Neuronal stem cell (in vitro differentiated cells): ENCODE data around the gene DEPP1.

Source experiments
- DNase-seq: peaks from one replicate; pipeline ENCODE4 v3.0.0-alpha.2; 2013; ENCODE audit warnings: low spot score
- H2AFZ ChIP-seq: one replicate; pipeline ENCODE4 v1.6.1; 2013; ENCODE audit warnings: mild to moderate bottlenecking, low read length, inconsistent platforms
- H2AK5ac ChIP-seq: 2 replicates; pipeline ENCODE4 v1.6.1; 2013; ENCODE audit warnings: low read depth, mild to moderate bottlenecking, inconsistent platforms, low read length, moderate library complexity, mixed read lengths
- H2BK120ac ChIP-seq: 2 replicates; pipeline ENCODE4 v1.6.1; 2013; ENCODE audit warnings: low read depth, mild to moderate bottlenecking, inconsistent platforms, low read length, moderate library complexity, mixed read lengths
- H2BK12ac ChIP-seq: one replicate; pipeline ENCODE4 v1.6.1; 2013; ENCODE audit warnings: low read length, inconsistent platforms
- H2BK15ac ChIP-seq: 2 replicates; pipeline ENCODE4 v1.6.1; 2013; ENCODE audit warnings: mild to moderate bottlenecking, low read length, inconsistent platforms, mixed read lengths
- H2BK5ac ChIP-seq: one replicate; pipeline ENCODE4 v1.6.1; 2013; ENCODE audit warnings: inconsistent platforms, mild to moderate bottlenecking, low read length, moderate library complexity
- H3K14ac ChIP-seq: one replicate; pipeline ENCODE4 v1.6.1; 2013; ENCODE audit warnings: low read length, inconsistent platforms
- H3K18ac ChIP-seq: 2 replicates; pipeline ENCODE4 v1.6.1; 2013; ENCODE audit warnings: low read length, inconsistent platforms
- H3K23ac ChIP-seq: 2 replicates; pipeline ENCODE4 v1.6.1; 2013; ENCODE audit warnings: low read depth, mild to moderate bottlenecking, mixed read lengths, low read length, inconsistent platforms; ENCODE audit not compliant: poor library complexity
- H3K27ac ChIP-seq: replicated peaks from 3 replicates; pipeline ENCODE4 v1.5.1; 2013; ENCODE audit warnings: low read length, inconsistent platforms
- H3K27me3 ChIP-seq, 3 experiments: 2 replicates each; pipeline ENCODE4 v1.6.1; 2013; ENCODE audit warnings: low read length in 3 of 3, mild to moderate bottlenecking in 2 of 3, inconsistent platforms in 1 of 3, low read depth in 1 of 3, mixed read lengths in 1 of 3, moderate library complexity in 1 of 3; ENCODE audit not compliant: control insufficient read depth in 3 of 3, insufficient read depth in 3 of 3
- H3K36me3 ChIP-seq, 2 donors: replicated peaks in 1 of 2; 2 replicates each; pipeline ENCODE4 v1.6.1; 2013; ENCODE audit warnings: low read length in 2 of 2; ENCODE audit not compliant: control insufficient read depth in 2 of 2, insufficient read depth in 2 of 2
- H3K4ac ChIP-seq: 2 replicates; pipeline ENCODE4 v1.6.1; 2013; ENCODE audit warnings: inconsistent platforms, mild to moderate bottlenecking, low read length, moderate library complexity
- H3K4me1 ChIP-seq, 2 donors: 1 replicate in 1 of 2; 2 replicates in 1 of 2; pipeline ENCODE4 v1.6.1; 2013; ENCODE audit warnings: low read length in 2 of 2, low read depth in 1 of 2; ENCODE audit not compliant: control insufficient read depth in 2 of 2, insufficient read depth in 1 of 2
- H3K4me2 ChIP-seq: one replicate; pipeline ENCODE4 v1.6.1; 2013; ENCODE audit warnings: mild to moderate bottlenecking, low read length, inconsistent platforms; ENCODE audit not compliant: insufficient read depth, poor library complexity, severe bottlenecking
- H3K4me3 ChIP-seq, 2 donors: 2 replicates each; pipeline ENCODE4 v1.5.1; 2013; ENCODE audit warnings: low read length in 2 of 2, mild to moderate bottlenecking in 2 of 2, inconsistent platforms in 1 of 2, moderate library complexity in 1 of 2
- H3K79me1 ChIP-seq: one replicate; pipeline ENCODE4 v1.6.1; 2013; ENCODE audit warnings: low read depth, mild to moderate bottlenecking, inconsistent platforms, low read length, moderate library complexity
- H3K9ac ChIP-seq: one replicate; pipeline ENCODE4 v1.6.1; 2013; ENCODE audit warnings: mild to moderate bottlenecking, low read depth, low read length, inconsistent platforms; ENCODE audit not compliant: poor library complexity
- H3K9me3 ChIP-seq, 2 donors: replicated peaks in 1 of 2; 2 replicates each; pipeline versions ENCODE3 to v1.6.1; 2013; ENCODE audit warnings: low read length in 2 of 2, mild to moderate bottlenecking in 2 of 2, inconsistent platforms in 1 of 2, low read depth in 1 of 2, mixed read lengths in 1 of 2, moderate library complexity in 1 of 2; ENCODE audit not compliant: control insufficient read depth in 2 of 2, insufficient read depth in 1 of 2
- H4K8ac ChIP-seq: one replicate; pipeline ENCODE4 v1.6.1; 2013; ENCODE audit warnings: low read depth, mild to moderate bottlenecking, inconsistent platforms, low read length, moderate library complexity
- H4K91ac ChIP-seq: one replicate; pipeline ENCODE4 v1.6.1; 2013; ENCODE audit warnings: low read length, low read depth, mild to moderate bottlenecking, inconsistent platforms; ENCODE audit not compliant: poor library complexity
- WGBS, 2 donors: extraction: QIAGEN DNeasy Blood & Tissue Kit; methylation state at CpG; one replicate each; pipeline ENCODE4 v1.1.7; 2013; ENCODE audit warnings: missing lambda C conversion rate in 2 of 2, mixed read lengths in 1 of 2; ENCODE audit not compliant: insufficient read length in 2 of 2, insufficient replicate concordance in 1 of 2; ENCODE audit errors: extremely low coverage in 2 of 2; 5-methylcytosine and 5-hydroxymethylcytosine counted together

Gene DEPP1

GRCh38 chr10:44966816-44967509, 11.6 kb downstream of the DEPP1 start:
- Histone ChIP-seq H3K23ac (no peak overlapping the region), H4K8ac (no peak overlapping the region), H3K4me3 (no peak overlapping the region), H3K4ac (no peak overlapping the region), H3K79me1 (no peaks in the 10 kb centered on the region), H3K14ac (no peak overlapping the region), H3K27me3 (no peaks in the 10 kb centered on the region), H2BK120ac (no peak overlapping the region), H3K4me1 (peaks cover 25 to 34% of the 10 kb centered on the region in 2 donors), H3K36me3 (peaks cover 0 to 2% of the 10 kb centered on the region in 2 donors), H2BK12ac (no peak overlapping the region), H3K9ac (no peak overlapping the region), H3K9me3 (no peaks in the 10 kb centered on the region), H2AFZ (no peak overlapping the region), H4K91ac (no peak overlapping the region), H3K27ac (no peak overlapping the region), H3K4me2 (no peak overlapping the region), H3K18ac (peak overlapping the region; percentile 24), H2AK5ac (peak overlapping the region; percentile 10), H2BK15ac (no peak overlapping the region), H2BK5ac (no peak overlapping the region)
- WGBS, 2 donors = no CpG with 5 or more reads among the region's 8 CpGs
- no peak for DNase-seq

GRCh38 chr10:44966129-44966815, 12.3 kb downstream of the DEPP1 start:
- Histone ChIP-seq H3K23ac (no peak overlapping the region), H2BK12ac (peak overlapping the region; percentile 17), H3K27me3 (no peaks in the 10 kb centered on the region), H3K4ac (no peak overlapping the region), H3K14ac (no peak overlapping the region), H2BK120ac (no peak overlapping the region), H3K4me1 (peaks cover 29 to 34% of the 10 kb centered on the region in 2 donors), H2BK15ac (no peak overlapping the region), H4K8ac (no peak overlapping the region), H2AFZ (no peak overlapping the region), H3K27ac (no peak overlapping the region), H3K4me3 (no peak overlapping the region), H2BK5ac (no peak overlapping the region), H3K18ac (no peak overlapping the region), H3K79me1 (no peaks in the 10 kb centered on the region), H2AK5ac (no peak overlapping the region), H3K9me3 (no peaks in the 10 kb centered on the region), H3K36me3 (peaks cover 0 to 2% of the 10 kb centered on the region in 2 donors), H3K9ac (no peak overlapping the region), H3K4me2 (no peak overlapping the region), H4K91ac (no peak overlapping the region)
- no CpG with 5 or more reads among the region's 8 CpGs for whole genome bisulfite sequencing, 2 donors
- no peak for DNase-seq

GRCh38 chr10:44965651-44966097, 12.9 kb downstream of the DEPP1 start:
- Histone ChIP-seq H3K4me2 (no peak overlapping the region), H3K4me3 (no peak overlapping the region), H2BK12ac (no peak overlapping the region), H3K27me3 (no peaks in the 10 kb centered on the region), H3K27ac (no peak overlapping the region), H3K79me1 (no peaks in the 10 kb centered on the region), H3K4ac (no peak overlapping the region), H3K36me3 (peaks cover 0 to 2% of the 10 kb centered on the region in 2 donors), H2BK5ac (no peak overlapping the region), H2AK5ac (peak overlapping the region; percentile 23), H2BK15ac (no peak overlapping the region), H3K9ac (no peak overlapping the region), H2AFZ (no peak overlapping the region), H4K91ac (no peak overlapping the region), H3K18ac (peak overlapping the region; percentile 53), H3K9me3 (no peaks in the 10 kb centered on the region), H2BK120ac (no peak overlapping the region), H4K8ac (no peak overlapping the region), H3K23ac (no peak overlapping the region), H3K4me1 (peaks cover 35% of the 10 kb centered on the region in 2 donors), H3K14ac (no peak overlapping the region)
- DNase-seq = no peak
- WGBS, 2 donors = no CpG with 5 or more reads among the region's 6 CpGs

- Histone ChIP-seq H3K14ac (no peak overlapping the region), H4K8ac (no peak overlapping the region), H3K9ac (no peak overlapping the region), H3K27ac (peak overlapping the region; percentile 95), H3K4ac (no peak overlapping the region), H2BK15ac (no peak overlapping the region), H3K9me3 (no peaks in the 10 kb centered on the region), H3K36me3 (peaks cover 0 to 2% of the 10 kb centered on the region in 2 donors), H4K91ac (no peak overlapping the region), H2AFZ (peak overlapping the region; percentile 83), H3K4me3 (no peak overlapping the region), H3K23ac (no peak overlapping the region), H3K79me1 (no peaks in the 10 kb centered on the region), H2AK5ac (no peak overlapping the region), H3K4me2 (no peak overlapping the region), H2BK12ac (no peak overlapping the region), H3K4me1 (peaks cover 39% of the 10 kb centered on the region in 2 donors), H2BK5ac (peak overlapping the region; percentile 10), H3K18ac (no peak overlapping the region), H3K27me3 (peaks cover 0 to 2% (median 0%) of the 10 kb centered on the region in 3 experiments), H2BK120ac (no peak overlapping the region)
- no peak for DNase-seq
- no CpG with 5 or more reads among the region's 1 CpG for WGBS, 2 donors
Observed at GRCh38 chr10:44965104-44965503, 13.5 kb downstream of the DEPP1 start.
